ENCODE data around the gene PIAS4.

Gene PIAS4

DNA sequence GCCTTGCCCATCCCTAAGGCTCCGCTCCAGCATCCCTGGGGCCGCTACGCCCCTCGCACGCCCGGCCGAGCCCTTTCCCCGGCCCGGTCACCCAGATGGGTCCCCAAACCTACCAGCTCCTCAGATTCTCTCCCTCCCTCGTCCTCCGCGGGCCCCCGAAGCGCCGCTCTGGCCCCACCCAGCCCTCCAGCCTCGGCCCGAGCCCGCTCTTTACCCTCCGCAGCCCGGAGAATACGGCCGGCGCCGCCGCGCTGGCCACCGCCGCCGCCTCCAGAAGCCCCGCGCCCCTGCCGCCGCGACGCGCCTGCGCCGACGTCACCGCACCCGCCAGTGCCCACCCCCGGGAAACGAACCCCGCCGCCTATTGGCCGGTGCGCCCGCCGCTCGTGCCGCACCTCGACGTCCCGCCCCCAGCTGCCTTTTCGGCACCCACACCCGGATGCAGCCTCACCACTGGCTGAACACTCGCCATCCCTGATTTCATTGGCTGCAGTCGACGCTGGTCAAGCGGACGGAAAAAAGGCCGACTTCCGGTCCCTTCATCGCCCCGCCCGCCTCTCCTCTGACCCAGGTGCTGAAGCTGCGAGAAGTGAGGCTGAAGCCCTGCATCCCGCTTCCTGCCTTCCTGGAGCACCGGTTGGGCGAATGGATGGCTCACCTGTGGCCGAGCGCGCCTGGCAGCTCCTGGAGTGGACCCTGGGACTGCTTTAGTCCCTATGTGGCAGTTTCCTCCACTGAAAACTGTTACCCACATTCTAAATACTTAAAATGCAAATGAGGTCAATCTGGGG lies 36.5 kb upstream of the PIAS4 start, which contains the start of gene DAPK3:
Gene DAPK3 (minus strand): TSS at position 292 of the 791 bp plus-strand sequence. CDS start 1,364 bp downstream, outside the sequence.
- TF ChIP-seq, protein P1, sequence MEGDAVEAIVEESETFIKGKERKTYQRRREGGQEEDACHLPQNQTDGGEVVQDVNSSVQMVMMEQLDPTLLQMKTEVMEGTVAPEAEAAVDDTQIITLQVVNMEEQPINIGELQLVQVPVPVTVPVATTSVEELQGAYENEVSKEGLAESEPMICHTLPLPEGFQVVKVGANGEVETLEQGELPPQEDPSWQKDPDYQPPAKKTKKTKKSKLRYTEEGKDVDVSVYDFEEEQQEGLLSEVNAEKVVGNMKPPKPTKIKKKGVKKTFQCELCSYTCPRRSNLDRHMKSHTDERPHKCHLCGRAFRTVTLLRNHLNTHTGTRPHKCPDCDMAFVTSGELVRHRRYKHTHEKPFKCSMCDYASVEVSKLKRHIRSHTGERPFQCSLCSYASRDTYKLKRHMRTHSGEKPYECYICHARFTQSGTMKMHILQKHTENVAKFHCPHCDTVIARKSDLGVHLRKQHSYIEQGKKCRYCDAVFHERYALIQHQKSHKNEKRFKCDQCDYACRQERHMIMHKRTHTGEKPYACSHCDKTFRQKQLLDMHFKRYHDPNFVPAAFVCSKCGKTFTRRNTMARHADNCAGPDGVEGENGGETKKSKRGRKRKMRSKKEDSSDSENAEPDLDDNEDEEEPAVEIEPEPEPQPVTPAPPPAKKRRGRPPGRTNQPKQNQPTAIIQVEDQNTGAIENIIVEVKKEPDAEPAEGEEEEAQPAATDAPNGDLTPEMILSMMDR (IDR thresholded peaks at IDR 0.05; ENCODE audit: low read depth, low read length) = no peak
- peak; percentile 98 for DNase-seq (ENCODE audit: low read depth, low spot score)
- in situ Hi-C loops (cut with HindIII; ENCODE audit: low sequenced_read_pairs) = no loop called here
- H3K4me3 ChIP-seq (ENCODE audit: low read depth, low read length) = peak within 1 kb of the TSS; percentile 98

DNA sequence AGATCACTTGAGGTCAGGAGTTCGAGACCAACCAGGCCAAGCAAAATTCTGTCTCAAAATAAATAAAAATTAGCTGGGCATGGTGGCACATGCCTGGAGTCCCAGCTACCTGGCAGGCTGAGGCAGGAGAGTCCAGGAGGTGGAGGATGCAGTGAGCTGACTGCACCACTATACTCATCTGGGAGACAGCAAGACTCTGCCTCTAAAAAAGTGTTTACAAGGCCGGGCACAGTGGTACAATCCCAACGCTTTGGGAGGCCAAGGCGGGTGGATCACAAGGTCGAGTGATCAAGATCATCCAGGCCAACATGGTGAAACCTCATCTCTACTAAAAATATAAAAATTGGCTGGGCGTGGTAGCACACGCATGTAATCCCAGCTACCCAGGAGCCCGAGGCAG lies 32.4 kb upstream of the PIAS4 start:
- no peak for DNase-seq (ENCODE audit: low read depth, low spot score)
- in situ Hi-C loops (cut with HindIII; ENCODE audit: low sequenced_read_pairs) = no loop called here
- H3K4me3 ChIP-seq (ENCODE audit: low read depth, low read length) = no peak overlapping the region
- TF ChIP-seq, protein P1 (IDR thresholded peaks at IDR 0.05; ENCODE audit: low read depth, low read length) = no peak

DNA sequence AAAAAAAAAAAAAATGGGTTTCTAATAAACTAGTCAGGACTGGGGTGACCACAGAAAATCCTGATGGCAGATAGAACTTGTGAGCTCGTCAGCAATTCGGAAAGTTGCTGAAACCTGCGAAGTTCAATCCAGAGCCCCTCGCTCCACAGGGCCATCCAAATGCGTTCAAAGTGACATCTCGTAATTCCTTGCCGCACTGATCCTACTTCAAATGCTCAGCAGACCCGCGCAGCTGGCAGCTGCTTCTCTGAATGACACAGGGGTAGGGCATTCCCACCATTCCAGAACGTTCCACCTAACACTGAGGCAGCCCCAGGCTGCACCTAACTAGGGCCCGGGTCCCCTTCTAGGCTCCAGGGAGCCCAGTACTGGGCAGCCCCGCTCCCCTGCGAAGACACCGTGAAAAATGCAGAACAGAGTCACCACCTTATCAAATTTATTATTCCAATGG lies 31.9 kb upstream of the PIAS4 start:
- no peak for DNase-seq (ENCODE audit: low read depth, low spot score)
- TF ChIP-seq, protein P1 (IDR thresholded peaks at IDR 0.05; ENCODE audit: low read depth, low read length) = no peak
- in situ Hi-C loops (cut with HindIII; ENCODE audit: low sequenced_read_pairs) = no loop called here
- no peak overlapping the region for H3K4me3 ChIP-seq (ENCODE audit: low read depth, low read length)

DNA sequence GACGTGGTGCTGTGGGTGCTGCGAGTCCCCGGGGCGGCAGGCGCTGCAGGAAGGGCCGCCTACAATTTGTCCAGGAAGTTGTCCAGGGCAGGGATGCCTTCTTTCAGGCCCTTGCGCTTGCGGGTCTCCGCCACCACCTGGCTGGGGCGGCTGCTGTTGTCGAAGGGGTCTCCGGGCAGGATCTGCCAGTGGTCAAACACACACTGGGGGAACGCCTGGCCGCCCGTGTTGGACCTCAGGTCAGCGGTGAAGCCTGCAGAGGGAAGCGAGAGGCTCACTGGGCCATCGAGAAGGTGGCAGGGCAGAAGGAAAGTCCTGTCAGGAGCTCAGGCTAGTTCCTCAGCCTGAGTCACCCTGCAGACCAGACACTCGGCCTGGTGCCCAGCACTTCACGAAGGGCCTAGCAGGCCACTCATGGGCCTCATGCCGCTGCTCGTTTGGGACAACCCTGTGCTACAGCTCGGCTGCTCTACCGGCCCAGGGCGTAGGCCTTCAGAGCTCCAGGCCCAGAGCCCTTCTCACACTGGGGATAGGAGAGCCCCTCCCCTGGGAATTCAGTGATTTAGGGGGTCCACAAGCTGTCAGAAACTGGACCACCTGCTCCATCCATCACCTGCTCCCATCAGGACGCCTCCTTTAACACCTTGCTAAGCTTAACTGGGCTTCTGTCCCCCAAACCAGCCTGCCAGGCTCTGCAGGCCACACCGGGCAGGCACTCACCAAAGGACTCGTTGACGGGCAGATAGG lies 30.9 kb upstream of the PIAS4 start:
- TF ChIP-seq, protein P1 (IDR thresholded peaks at IDR 0.05; ENCODE audit: low read depth, low read length) = no peak
- no peak for DNase-seq (ENCODE audit: low read depth, low spot score)
- in situ Hi-C loops (cut with HindIII; ENCODE audit: low sequenced_read_pairs) = no loop called here
- no peak overlapping the region for H3K4me3 ChIP-seq (ENCODE audit: low read depth, low read length)

DNA sequence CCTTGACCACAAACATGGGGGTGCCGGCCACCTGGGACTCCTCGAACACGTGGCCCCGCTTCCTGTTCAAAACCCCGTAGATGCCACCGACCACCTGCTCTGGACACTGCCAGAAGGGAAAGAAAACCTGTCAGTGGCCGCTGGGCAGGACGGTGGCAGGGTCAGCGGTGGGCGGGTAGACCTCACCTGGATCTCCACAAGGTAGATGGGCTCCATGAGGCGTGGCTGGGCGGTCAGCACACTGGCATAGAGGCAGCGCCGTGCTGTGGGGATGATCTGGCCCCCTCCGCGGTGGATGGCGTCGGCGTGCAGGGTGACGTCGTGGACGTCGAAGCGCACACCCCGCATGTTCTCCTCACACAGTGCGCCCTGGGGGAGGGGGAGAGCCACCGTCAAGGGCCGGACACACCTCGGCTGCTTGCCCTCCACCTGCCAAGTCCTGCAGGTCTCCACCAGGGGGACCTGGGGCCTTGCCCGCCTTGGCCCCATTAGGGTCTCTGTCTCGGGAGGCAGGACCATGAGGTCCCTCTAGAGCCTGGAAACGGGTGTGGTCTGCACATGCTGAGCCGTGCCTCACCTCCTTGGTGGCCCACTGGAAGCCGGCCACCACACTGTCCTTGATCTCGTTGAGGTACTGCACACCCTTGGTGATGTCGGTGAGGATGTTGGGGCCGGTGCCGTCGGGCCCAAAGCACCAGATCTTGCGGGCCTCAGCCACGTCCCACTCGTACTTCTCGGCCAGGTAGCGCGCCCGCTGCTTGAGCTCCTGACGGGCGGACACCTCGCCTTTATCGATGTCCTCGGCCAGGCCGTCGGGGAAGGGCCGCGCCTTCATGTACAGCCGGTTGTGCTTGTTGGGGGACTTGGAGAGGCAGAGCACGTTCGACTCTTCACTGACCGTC lies 30.0 kb upstream of the PIAS4 start:
- no peak overlapping the region for H3K4me3 ChIP-seq (ENCODE audit: low read depth, low read length)
- in situ Hi-C loops (cut with HindIII; ENCODE audit: low sequenced_read_pairs) = no loop called here
- TF ChIP-seq, protein P1 (IDR thresholded peaks at IDR 0.05; ENCODE audit: low read depth, low read length) = peak; percentile 29
- DNase-seq (ENCODE audit: low read depth, low spot score) = no peak

DNA sequence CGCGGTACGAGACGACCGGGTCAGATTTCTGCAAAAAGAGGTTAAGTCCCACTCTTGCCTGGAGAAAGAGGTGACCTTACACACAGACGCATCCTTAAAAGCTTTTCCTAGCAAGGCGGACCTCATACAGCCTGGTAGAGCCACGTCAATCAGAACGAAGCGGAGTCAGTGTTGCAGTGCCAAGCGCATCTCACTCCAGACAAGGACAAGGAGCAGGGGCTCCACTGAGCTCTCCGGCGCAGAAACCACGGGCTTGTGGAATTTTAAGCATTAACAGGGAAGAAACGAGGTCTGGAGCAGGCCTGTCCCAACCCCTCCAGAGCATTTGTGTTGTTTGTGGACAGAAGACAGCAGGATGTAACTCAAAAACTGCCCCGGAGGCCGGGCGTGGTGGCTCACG lies 29.4 kb upstream of the PIAS4 start:
- in situ Hi-C loops (cut with HindIII; ENCODE audit: low sequenced_read_pairs) = no loop called here
- H3K4me3 ChIP-seq (ENCODE audit: low read depth, low read length) = no peak overlapping the region
- TF ChIP-seq, protein P1 (IDR thresholded peaks at IDR 0.05; ENCODE audit: low read depth, low read length) = no peak
- no peak for DNase-seq (ENCODE audit: low read depth, low spot score)

All from astrocyte of the spinal cord (primary cell).